GM12892 (cell line): Measurements from ENCODE around the gene ADA.

Source experiments
- POLR2A ChIP-seq: IDR thresholded peaks from 2 replicates; pipeline ENCODE4 v1.6.1; 2011; ENCODE audit warnings: low read depth, low read length, control low read depth
- POLR2AphosphoS5 ChIP-seq: IDR thresholded peaks from 2 replicates; pipeline ENCODE4 v1.6.1; 2011; ENCODE audit warnings: low read depth, low read length, control low read depth
- TAF1 ChIP-seq: IDR thresholded peaks from 2 replicates; pipeline ENCODE4 v1.6.1; 2011; ENCODE audit warnings: low read depth, mild to moderate bottlenecking, control low read depth, low read length, borderline replicate concordance

DNA sequence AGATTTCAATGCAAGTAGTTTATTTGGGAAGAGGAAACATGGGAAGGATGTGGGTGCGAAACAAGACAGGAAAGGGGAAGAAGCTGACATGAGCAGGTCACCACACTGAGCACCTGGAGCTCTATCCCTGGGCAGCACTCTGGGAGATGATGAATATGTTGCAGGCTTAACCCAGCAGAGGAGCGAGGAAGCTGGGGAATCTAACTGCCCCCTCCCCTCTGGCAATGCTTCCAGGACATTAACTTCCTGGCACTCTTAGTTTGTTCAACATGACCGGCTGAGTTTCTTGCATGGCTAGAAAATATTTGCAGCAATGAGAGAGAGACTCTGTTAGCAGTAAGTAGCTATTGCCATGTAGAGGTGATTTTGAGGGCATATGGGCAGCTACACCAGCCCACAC lies 4.9 kb upstream of the ADA start:
- TF ChIP-seq TAF1 (no peak), POLR2AphosphoS5 (no peak), POLR2A (no peak)
